ENCODE data around the gene UBE2V1.
"Not testable (repeated sequence)": the region's sequence is repeated elsewhere in the genome, so short reads cannot be mapped to it uniquely, and the experiment has no call there.

The UBE2V1 gene

GRCh38 chr20:50094522-50094921, 18.4 kb downstream of the UBE2V1 start:
- ATAC-seq (no peak), DNase-seq (no peak)

GRCh38 chr20:50093240-50093639, 19.7 kb downstream of the UBE2V1 start:
- no peak for DNase-seq
- no peak for ATAC-seq

- DNase-seq = no peak
Measured at GRCh38 chr20:50092436-50092835, 20.5 kb downstream of the UBE2V1 start.

GRCh38 chr20:50089787-50090177, 23.2 kb downstream of the UBE2V1 start:
- ATAC-seq = no peak
- no peak for DNase-seq

More at GRCh38 chr20:50092436-50092835, 20.5 kb downstream of the UBE2V1 start:
- ATAC-seq = no peak

- ATAC-seq = no peak
- no peak for DNase-seq
Measured at GRCh38 chr20:50089140-50089786, 23.7 kb downstream of the UBE2V1 start.

GRCh38 chr20:50088022-50088421, 24.9 kb downstream of the UBE2V1 start:
- ATAC-seq = no peak
- no peak for DNase-seq

GRCh38 chr20:50085481-50086365, 27.2 kb downstream of the UBE2V1 start:
- ATAC-seq (peak; percentile 57), DNase-seq (peak; percentile 31)

- no peak for DNase-seq
- ATAC-seq = no peak
Measured at GRCh38 chr20:50085146-50085480, 27.8 kb downstream of the UBE2V1 start.

GRCh38 chr20:50083034-50083433, 29.9 kb downstream of the UBE2V1 start:
- DNase-seq = no peak
- no peak for ATAC-seq

- not testable (repeated sequence) for DNase-seq, ATAC-seq
Measured at GRCh38 chr20:50082056-50082455, 30.9 kb downstream of the UBE2V1 start.

- DNase-seq (no peak), ATAC-seq (no peak)
Measured at GRCh38 chr20:50077818-50078601, 34.9 kb downstream of the UBE2V1 start.

GRCh38 chr20:50073500-50073899, 39.5 kb downstream of the UBE2V1 start:
- DNase-seq (no peak), ATAC-seq (no peak)

- DNase-seq = peak; percentile 98
Measured at GRCh38 chr20:50071039-50071888, 41.7 kb downstream of the UBE2V1 start.

GRCh38 chr20:50070361-50070760, 42.6 kb downstream of the UBE2V1 start:
- ATAC-seq (no peak), DNase-seq (no peak)

More at GRCh38 chr20:50071039-50071888, 41.7 kb downstream of the UBE2V1 start:
- ATAC-seq = peak; percentile 99

GRCh38 chr20:50068041-50068651, 44.8 kb downstream of the UBE2V1 start:
- no peak for DNase-seq
- no peak for ATAC-seq

GRCh38 chr20:50067461-50067860, 45.5 kb downstream of the UBE2V1 start:
- no peak for DNase-seq
- ATAC-seq = no peak

GRCh38 chr20:50067018-50067417, 45.9 kb downstream of the UBE2V1 start:
- ATAC-seq = no peak
- DNase-seq = no peak

GRCh38 chr20:50066161-50066834, 46.7 kb downstream of the UBE2V1 start:
- DNase-seq = no peak
- no peak for ATAC-seq

- DNase-seq (no peak), ATAC-seq (no peak)
Measured at GRCh38 chr20:50065325-50065615, 47.7 kb downstream of the UBE2V1 start.

- ATAC-seq, DNase-seq: not testable (repeated sequence)
Measured at GRCh38 chr20:50063763-50064162, 49.2 kb downstream of the UBE2V1 start.
